ENCODE results near the gene PDZD2. TPM values are rescaled to one million over a fixed set of nuclear protein-coding genes. Genes with fewer than 3 reads are reported as not detected.

PDZD2 gene
- total and polyA plus RNA-seq, 2 experiments from 2014 or later: 8.3 to 16.9 TPM

GRCh38 chr5:32158679-32158975 lies 519.7 kb downstream of the PDZD2 start (continued):
- TF ChIP-seq EZH2 (IDR thresholded peaks at IDR 0.05; ENCODE audit: low read depth, unreplicated experiment) (no peak), EZH2phosphoT487 (IDR thresholded peaks at IDR 0.05; ENCODE audit: unreplicated experiment) (no peak), ETS1 (IDR thresholded peaks at IDR 0.05) (no peak), NANOG (IDR thresholded peaks at IDR 0.05; ENCODE audit: borderline replicate concordance) (no peak)
- TF ChIP-seq, protein P1, sequence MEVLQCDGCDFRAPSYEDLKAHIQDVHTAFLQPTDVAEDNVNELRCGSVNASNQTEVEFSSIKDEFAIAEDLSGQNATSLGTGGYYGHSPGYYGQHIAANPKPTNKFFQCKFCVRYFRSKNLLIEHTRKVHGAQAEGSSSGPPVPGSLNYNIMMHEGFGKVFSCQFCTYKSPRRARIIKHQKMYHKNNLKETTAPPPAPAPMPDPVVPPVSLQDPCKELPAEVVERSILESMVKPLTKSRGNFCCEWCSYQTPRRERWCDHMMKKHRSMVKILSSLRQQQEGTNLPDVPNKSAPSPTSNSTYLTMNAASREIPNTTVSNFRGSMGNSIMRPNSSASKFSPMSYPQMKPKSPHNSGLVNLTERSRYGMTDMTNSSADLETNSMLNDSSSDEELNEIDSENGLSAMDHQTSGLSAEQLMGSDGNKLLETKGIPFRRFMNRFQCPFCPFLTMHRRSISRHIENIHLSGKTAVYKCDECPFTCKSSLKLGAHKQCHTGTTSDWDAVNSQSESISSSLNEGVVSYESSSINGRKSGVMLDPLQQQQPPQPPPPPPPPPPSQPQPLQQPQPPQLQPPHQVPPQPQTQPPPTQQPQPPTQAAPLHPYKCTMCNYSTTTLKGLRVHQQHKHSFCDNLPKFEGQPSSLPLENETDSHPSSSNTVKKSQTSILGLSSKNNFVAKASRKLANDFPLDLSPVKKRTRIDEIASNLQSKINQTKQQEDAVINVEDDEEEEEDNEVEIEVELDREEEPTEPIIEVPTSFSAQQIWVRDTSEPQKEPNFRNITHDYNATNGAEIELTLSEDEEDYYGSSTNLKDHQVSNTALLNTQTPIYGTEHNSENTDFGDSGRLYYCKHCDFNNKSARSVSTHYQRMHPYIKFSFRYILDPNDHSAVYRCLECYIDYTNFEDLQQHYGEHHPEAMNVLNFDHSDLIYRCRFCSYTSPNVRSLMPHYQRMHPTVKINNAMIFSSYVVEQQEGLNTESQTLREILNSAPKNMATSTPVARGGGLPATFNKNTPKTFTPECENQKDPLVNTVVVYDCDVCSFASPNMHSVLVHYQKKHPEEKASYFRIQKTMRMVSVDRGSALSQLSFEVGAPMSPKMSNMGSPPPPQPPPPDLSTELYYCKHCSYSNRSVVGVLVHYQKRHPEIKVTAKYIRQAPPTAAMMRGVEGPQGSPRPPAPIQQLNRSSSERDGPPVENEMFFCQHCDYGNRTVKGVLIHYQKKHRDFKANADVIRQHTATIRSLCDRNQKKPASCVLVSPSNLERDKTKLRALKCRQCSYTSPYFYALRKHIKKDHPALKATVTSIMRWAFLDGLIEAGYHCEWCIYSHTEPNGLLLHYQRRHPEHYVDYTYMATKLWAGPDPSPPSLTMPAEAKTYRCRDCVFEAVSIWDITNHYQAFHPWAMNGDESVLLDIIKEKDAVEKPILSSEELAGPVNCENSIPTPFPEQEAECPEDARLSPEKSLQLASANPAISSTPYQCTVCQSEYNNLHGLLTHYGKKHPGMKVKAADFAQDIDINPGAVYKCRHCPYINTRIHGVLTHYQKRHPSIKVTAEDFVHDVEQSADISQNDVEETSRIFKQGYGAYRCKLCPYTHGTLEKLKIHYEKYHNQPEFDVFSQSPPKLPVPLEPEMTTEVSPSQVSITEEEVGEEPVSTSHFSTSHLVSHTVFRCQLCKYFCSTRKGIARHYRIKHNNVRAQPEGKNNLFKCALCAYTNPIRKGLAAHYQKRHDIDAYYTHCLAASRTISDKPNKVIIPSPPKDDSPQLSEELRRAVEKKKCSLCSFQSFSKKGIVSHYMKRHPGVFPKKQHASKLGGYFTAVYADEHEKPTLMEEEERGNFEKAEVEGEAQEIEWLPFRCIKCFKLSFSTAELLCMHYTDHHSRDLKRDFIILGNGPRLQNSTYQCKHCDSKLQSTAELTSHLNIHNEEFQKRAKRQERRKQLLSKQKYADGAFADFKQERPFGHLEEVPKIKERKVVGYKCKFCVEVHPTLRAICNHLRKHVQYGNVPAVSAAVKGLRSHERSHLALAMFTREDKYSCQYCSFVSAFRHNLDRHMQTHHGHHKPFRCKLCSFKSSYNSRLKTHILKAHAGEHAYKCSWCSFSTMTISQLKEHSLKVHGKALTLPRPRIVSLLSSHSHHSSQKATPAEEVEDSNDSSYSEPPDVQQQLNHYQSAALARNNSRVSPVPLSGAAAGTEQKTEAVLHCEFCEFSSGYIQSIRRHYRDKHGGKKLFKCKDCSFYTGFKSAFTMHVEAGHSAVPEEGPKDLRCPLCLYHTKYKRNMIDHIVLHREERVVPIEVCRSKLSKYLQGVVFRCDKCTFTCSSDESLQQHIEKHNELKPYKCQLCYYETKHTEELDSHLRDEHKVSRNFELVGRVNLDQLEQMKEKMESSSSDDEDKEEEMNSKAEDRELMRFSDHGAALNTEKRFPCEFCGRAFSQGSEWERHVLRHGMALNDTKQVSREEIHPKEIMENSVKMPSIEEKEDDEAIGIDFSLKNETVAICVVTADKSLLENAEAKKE (CRISPR knock-in tag; IDR thresholded peaks at IDR 0.05): no peak

GRCh38 chr5:32159328-32160072 lies 520.6 kb downstream of the PDZD2 start:
- Histone ChIP-seq H3K4me3 (no peak overlapping the region), H3F3A (replicated peaks; ENCODE audit: low read depth) (no peaks in the 10 kb centered on the region), H3K4me1 (ENCODE audit: insufficient read depth) (peaks cover 10% of the 10 kb centered on the region), H4K20me1 (replicated peaks; ENCODE audit: insufficient read depth) (peaks cover 74% of the 10 kb centered on the region), H2AFZ (no peak overlapping the region), H3K4me2 (no peak overlapping the region), H3K79me2 (replicated peaks; ENCODE audit: insufficient read depth) (peaks cover 99% of the 10 kb centered on the region), H3K27ac (ENCODE audit: low read depth) (no peak overlapping the region), H3K36me3 (ENCODE audit: insufficient read depth) (no peaks in the 10 kb centered on the region), H3K27me3 (ENCODE audit: insufficient read depth) (no peaks in the 10 kb centered on the region), H3K9me2 (ENCODE audit: insufficient read depth) (no peaks in the 10 kb centered on the region)
- DNase-seq (ENCODE audit: low spot score) (no peak), ATAC-seq (no peak)
- H3K4me1 Mint-ChIP-seq: peaks cover 4% of the 10 kb centered on the region; the same call in 2 of the 3 replicates
- no peak overlapping the region for H3K4me3 Mint-ChIP-seq
- no peak overlapping the region for H3K27ac Mint-ChIP-seq
- no peaks in the 10 kb centered on the region for H3K27me3 Mint-ChIP-seq (ENCODE audit: insufficient read depth, low read depth, poor library complexity)
- H3K36me3 Mint-ChIP-seq (ENCODE audit: low read depth): peaks cover 19% of the 10 kb centered on the region
- TF ChIP-seq POLR2AphosphoS5 (IDR thresholded peaks at IDR 0.05; ENCODE audit: low read depth) (no peak), CREB1 (CRISPR knock-in tag; IDR thresholded peaks at IDR 0.05; ENCODE audit: low read depth) (no peak)
- peaks cover 6% of the 10 kb centered on the region; the same call in 1 of the 3 replicates for H3K9me3 Mint-ChIP-seq

Measured in GM23338 (cell line).